Caco-2 (cell line): Measurements from ENCODE around the gene IL1RAPL2. TPM values are rescaled to one million over a fixed set of nuclear protein-coding genes. Genes with fewer than 3 reads are reported as not detected.
"Not testable (repeated sequence)": the region's sequence is repeated elsewhere in the genome, so short reads cannot be mapped to it uniquely, and the experiment has no call there.

Source experiments
- BruUV-seq: library from RNA; stranded (reverse); fragments of 400-500 nt; replicated peaks from 2 replicates; lab custom pipeline; 2021; lab: Mats Ljungman, UMichigan
- CTCF ChIA-PET: fragments of 300-600 bp; sonication (Branson Sonifier 250); formaldehyde crosslinking; loops from one replicate; lab custom pipeline; 2022; ENCODE audit warnings: antibody characterized with exemption; lab: Charles Lee
- POLR2A ChIA-PET: fragments of 300-600 bp; sonication (Branson Sonifier 250); formaldehyde crosslinking; loops from one replicate; lab custom pipeline; 2022; ENCODE audit warnings: antibody characterized with exemption; lab: Charles Lee
- DNase-seq, 2 experiments: peaks; one replicate each; pipeline versions ENCODE4 v3.0.0 to v3.0.0-alpha.2; 2020 to 2022
- H3K27me3 ChIP-seq: replicated peaks from 2 replicates; pipeline ENCODE4 v1.6.0; 2011; ENCODE audit warnings: low read length; ENCODE audit not compliant: control insufficient read depth, insufficient read depth
- H3K36me3 ChIP-seq: 2 replicates; pipeline ENCODE4 v1.5.1; 2011; ENCODE audit warnings: low read length; ENCODE audit not compliant: control insufficient read depth, insufficient read depth
- H3K4me1 ChIP-seq: fragments of 250-450 bp; sonication (Bioruptor Pico); 2 replicates; pipeline ENCODE4 v1.5.1; 2020; ENCODE audit warnings: mild to moderate bottlenecking
- H3K4me3 ChIP-seq: 2 replicates; pipeline ENCODE4 v1.5.1; 2011; ENCODE audit warnings: low read depth, mild to moderate bottlenecking, control low read depth, low read length
- H3K9me3 ChIP-seq: fragments of 250-450 bp; sonication (Bioruptor Pico); 2 replicates; pipeline ENCODE4 v1.5.1; 2020; ENCODE audit warnings: mild to moderate bottlenecking, moderate library complexity
- H3K27ac Mint-ChIP-seq: one replicate; pipeline ENCODE4 v1.8.0; 2022; ENCODE audit warnings: mixed read lengths; ENCODE audit not compliant: unreplicated experiment
- H3K27me3 Mint-ChIP-seq: one replicate; pipeline ENCODE4 v1.8.0; 2022; ENCODE audit warnings: mixed read lengths; ENCODE audit not compliant: insufficient read depth, unreplicated experiment
- H3K36me3 Mint-ChIP-seq: one replicate; pipeline ENCODE4 v1.8.0; 2022; ENCODE audit warnings: mild to moderate bottlenecking, mixed read lengths; ENCODE audit not compliant: insufficient read depth, unreplicated experiment
- H3K4me1 Mint-ChIP-seq: one replicate; pipeline ENCODE4 v1.8.0; 2022; ENCODE audit warnings: low read depth, mixed read lengths; ENCODE audit not compliant: unreplicated experiment
- H3K4me3 Mint-ChIP-seq: one replicate; pipeline ENCODE4 v1.8.0; 2022; ENCODE audit warnings: mild to moderate bottlenecking, moderate library complexity, mixed read lengths; ENCODE audit not compliant: unreplicated experiment
- H3K9me3 Mint-ChIP-seq: one replicate; pipeline ENCODE4 v1.8.0; 2022; ENCODE audit warnings: mixed read lengths; ENCODE audit not compliant: unreplicated experiment
- intact Hi-C: fragments of 100-400 bp; cut with micrococcal nuclease; formaldehyde crosslinking; loops from one replicate; pipeline ENCODE4 v1.10.0; 2022; ENCODE audit not compliant: unreplicated experiment
- total RNA-seq: library from RNA; stranded (reverse); gene quantifications from 2 replicates; pipeline ENCODE4 v1.2.3, GENCODE V29; 2022
- TF ChIP-seq, protein P1 (sequence below), 2 experiments: fragments of 200-600 bp in 1 of 2; IDR thresholded peaks; 1 replicate in 1 of 2; 2 replicates in 1 of 2; pipeline versions ENCODE4 v1.5.1 to v1.8.0; 2011 to 2022; ENCODE audit warnings: antibody characterized with exemption in 1 of 2, control low read depth in 1 of 2, inconsistent platforms in 1 of 2, low read depth in 1 of 2, low read length in 1 of 2, mild to moderate bottlenecking in 1 of 2, moderate library complexity in 1 of 2; ENCODE audit not compliant: insufficient read depth in 1 of 2, severe bottlenecking in 1 of 2, unreplicated experiment in 1 of 2

The IL1RAPL2 gene
- total RNA-seq, 1 experiment from 2014 or later, result not detected

DNA sequence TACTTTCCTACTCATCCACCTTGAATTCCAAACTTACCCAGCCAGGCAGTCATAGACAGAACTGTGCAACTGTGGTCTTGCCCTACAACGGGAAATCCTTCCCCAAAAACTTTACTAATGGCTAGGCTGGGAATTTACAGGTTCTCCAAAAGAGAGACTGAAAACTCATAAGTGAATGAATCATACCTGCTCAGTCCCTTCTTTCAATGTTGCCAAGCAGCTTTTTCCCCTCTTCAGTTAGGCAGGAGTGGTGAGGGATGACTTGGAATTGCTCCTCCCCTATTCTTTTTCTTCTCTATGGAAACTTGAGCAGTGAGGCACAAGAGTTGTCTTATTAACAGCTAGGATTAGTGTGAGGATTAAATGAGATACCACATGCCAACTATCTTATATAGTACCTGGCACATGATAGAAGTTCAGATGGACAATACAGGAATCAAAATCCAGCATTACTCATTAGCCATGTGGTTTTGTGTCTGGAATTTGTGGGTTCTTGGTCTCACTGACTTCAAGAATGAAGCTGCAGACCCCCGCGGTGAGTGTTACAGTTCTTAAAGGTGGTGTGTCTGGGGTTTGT is 548.6 kb downstream of the IL1RAPL2 start:
- Mint-ChIP-seq H3K27ac (no peak overlapping the region), H3K4me3 (no peak overlapping the region), H3K36me3 (no peaks in the 10 kb centered on the region), H3K4me1 (no peaks in the 10 kb centered on the region), H3K27me3 (no peaks in the 10 kb centered on the region), H3K9me3 (no peaks in the 10 kb centered on the region)
- H3K4me1 ChIP-seq, result no peaks in the 10 kb centered on the region
- no peak for DNase-seq
- TF ChIP-seq, protein P1, sequence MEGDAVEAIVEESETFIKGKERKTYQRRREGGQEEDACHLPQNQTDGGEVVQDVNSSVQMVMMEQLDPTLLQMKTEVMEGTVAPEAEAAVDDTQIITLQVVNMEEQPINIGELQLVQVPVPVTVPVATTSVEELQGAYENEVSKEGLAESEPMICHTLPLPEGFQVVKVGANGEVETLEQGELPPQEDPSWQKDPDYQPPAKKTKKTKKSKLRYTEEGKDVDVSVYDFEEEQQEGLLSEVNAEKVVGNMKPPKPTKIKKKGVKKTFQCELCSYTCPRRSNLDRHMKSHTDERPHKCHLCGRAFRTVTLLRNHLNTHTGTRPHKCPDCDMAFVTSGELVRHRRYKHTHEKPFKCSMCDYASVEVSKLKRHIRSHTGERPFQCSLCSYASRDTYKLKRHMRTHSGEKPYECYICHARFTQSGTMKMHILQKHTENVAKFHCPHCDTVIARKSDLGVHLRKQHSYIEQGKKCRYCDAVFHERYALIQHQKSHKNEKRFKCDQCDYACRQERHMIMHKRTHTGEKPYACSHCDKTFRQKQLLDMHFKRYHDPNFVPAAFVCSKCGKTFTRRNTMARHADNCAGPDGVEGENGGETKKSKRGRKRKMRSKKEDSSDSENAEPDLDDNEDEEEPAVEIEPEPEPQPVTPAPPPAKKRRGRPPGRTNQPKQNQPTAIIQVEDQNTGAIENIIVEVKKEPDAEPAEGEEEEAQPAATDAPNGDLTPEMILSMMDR (IDR thresholded peaks at IDR 0.05; ENCODE audit: insufficient read depth in 1 of 2, low read depth in 1 of 2, low read length in 1 of 2, severe bottlenecking in 1 of 2, unreplicated experiment in 1 of 2), result no peak
- no peaks in the 10 kb centered on the region for H3K9me3 ChIP-seq
- BruUV-seq, result no TSS peak
- H3K36me3 ChIP-seq, result no peaks in the 10 kb centered on the region
- CTCF ChIA-PET, result no interaction called here
- intact Hi-C loops, result no loop called here
- H3K4me3 ChIP-seq, result no peak overlapping the region
- no peaks in the 10 kb centered on the region for H3K27me3 ChIP-seq
- POLR2A ChIA-PET, result no interaction called here

DNA sequence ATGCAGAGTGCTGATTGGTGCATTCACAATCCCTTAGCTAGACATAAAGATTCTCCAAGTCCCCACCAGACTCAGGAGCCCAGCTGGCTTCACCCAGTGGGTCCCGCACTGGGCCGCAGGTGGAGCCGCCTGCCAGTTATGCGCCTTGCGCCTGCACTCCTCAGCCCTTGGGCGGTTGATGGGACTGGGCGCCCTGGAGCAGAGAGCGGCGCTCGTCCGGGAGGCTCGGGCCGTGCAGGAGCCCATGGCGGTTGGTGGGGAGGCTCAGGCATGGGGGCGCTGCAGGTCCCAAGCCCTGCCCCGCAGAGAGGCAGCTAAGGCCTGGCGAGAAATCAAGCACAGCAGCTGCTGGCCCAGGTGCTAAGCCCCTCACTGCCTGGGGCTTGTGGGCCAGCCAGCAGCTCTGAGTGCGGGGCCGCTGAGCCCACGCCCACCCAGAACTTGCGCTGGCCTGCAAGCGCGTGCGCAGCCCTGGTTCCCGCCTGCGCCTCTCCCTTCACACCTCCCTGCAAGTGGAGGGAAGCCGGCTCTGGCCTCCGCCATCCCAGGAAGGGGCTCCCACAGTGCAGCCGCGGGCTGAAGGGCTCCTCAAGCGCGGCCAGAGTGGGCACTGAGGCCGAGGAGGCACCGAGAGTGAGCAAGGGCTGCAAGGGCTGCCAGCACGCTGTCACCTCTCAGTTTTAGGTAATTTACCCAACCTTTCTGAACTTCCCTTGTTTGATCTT is 549.8 kb downstream of the IL1RAPL2 start:
- H3K4me1 ChIP-seq, H3K27ac Mint-ChIP-seq, POLR2A ChIA-PET, H3K27me3 ChIP-seq, H3K4me1 Mint-ChIP-seq, H3K36me3 Mint-ChIP-seq, intact Hi-C loops, H3K9me3 Mint-ChIP-seq, H3K4me3 Mint-ChIP-seq, CTCF ChIA-PET, H3K4me3 ChIP-seq, BruUV-seq, H3K36me3 ChIP-seq, H3K9me3 ChIP-seq, DNase-seq, H3K27me3 Mint-ChIP-seq: not testable (repeated sequence)

DNA sequence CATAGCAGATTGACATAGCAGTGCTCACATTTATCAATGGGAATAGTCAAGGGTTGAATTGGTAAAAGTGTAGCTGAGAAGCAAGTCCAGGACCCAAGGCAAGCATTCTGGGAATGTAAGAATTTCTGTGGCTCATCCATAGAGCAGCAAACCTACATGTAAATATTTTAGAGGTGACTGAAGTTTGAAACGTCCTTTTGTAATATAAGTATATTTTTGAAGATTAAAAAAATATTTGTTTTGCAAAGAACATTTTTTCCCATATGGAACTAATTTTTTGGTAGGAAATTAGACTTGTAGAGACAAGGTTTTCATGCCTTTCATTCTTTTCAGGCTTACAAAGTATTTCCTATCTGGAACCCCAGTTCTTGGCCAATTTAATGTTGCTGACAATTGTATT is 550.5 kb downstream of the IL1RAPL2 start:
- intact Hi-C loops, result no loop called here
- no peaks in the 10 kb centered on the region for H3K4me1 ChIP-seq
- H3K9me3 ChIP-seq, result no peaks in the 10 kb centered on the region
- Mint-ChIP-seq H3K27ac (no peak overlapping the region), H3K27me3 (no peaks in the 10 kb centered on the region), H3K36me3 (no peaks in the 10 kb centered on the region), H3K9me3 (no peaks in the 10 kb centered on the region), H3K4me3 (no peak overlapping the region), H3K4me1 (no peaks in the 10 kb centered on the region)
- ChIA-PET CTCF (no interaction called here), POLR2A (no interaction called here)
- TF ChIP-seq, protein P1 (IDR thresholded peaks at IDR 0.05; ENCODE audit: insufficient read depth in 1 of 2, low read depth in 1 of 2, low read length in 1 of 2, severe bottlenecking in 1 of 2, unreplicated experiment in 1 of 2), result no peak
- no peak for DNase-seq
- H3K4me3 ChIP-seq, result no peak overlapping the region
- BruUV-seq, result no TSS peak
- H3K36me3 ChIP-seq, result no peaks in the 10 kb centered on the region
- no peaks in the 10 kb centered on the region for H3K27me3 ChIP-seq
